ENCODE results near the gene HIVEP3. TPM values are rescaled to one million over a fixed set of nuclear protein-coding genes. Genes with fewer than 3 reads are reported as not detected.

The HIVEP3 gene
- total and polyA plus RNA-seq, 2 of the 13 experiments (the other 11 are each of a cell fraction or from before 2014, with no cell fraction given), result 0.05 TPM; not detected in 1

- no peaks in the 10 kb centered on the region for H3K36me3 ChIP-seq (replicated peaks in 1 of 2; ENCODE audit: control insufficient read depth in 1 of 2, insufficient read depth in 2 of 2, low read length in 2 of 2)
- ChIA-PET POLR2A (no interaction called here), CTCF (ENCODE audit: low intra/inter-chr PET ratio, low total read pairs) (no interaction called here)
- DNase-seq (ENCODE audit: low spot score) (no peak), FAIRE-seq (no peak), ATAC-seq (no peak)
- no peak overlapping the region for H2AFZ ChIP-seq (ENCODE audit: low read length)
- no peak overlapping the region for H3K27ac ChIP-seq (ENCODE audit: extremely low read length, insufficient read depth, low read length)
- intact Hi-C loops (cut with micrococcal nuclease; ENCODE audit: unreplicated experiment) (no loop called here), in situ Hi-C loops (cut with HindIII; ENCODE audit: extremely low pct_ligation_motif_present, low pct_unique_long_range_greater_than_20kb) (no loop called here)
- no peak overlapping the region for H3K4me3 ChIP-seq (replicated peaks in 1 of 3; ENCODE audit: insufficient read depth in 1 of 3, low read depth in 2 of 3, low read length in 3 of 3)
- no peaks in the 10 kb centered on the region for H3K4me1 ChIP-seq (ENCODE audit: insufficient read depth, low read length)
- H3K27me3 ChIP-seq (ENCODE audit: control insufficient read depth in 1 of 2, insufficient read depth in 2 of 2, low read length in 2 of 2), result peaks cover 1 to 9% of the 10 kb centered on the region in 2 experiments; a peak in 2 of 5 replicates
- H4K20me1 ChIP-seq (ENCODE audit: insufficient read depth, low read length), result no peaks in the 10 kb centered on the region
- no CpG with 5 or more reads among the region's 1 CpG for WGBS (ENCODE audit: low lambda C conversion rate)
- no TSS peak for BruUV-seq (replicated peaks)
- no peak for TF ChIP-seq DRAP1 (CRISPR knock-in tag; IDR thresholded peaks at IDR 0.05)
- TF ChIP-seq TBX3 (IDR thresholded peaks at IDR 0.05; ENCODE audit: borderline replicate concordance), result no peak
- TF ChIP-seq TMF1 (CRISPR knock-in tag; IDR thresholded peaks at IDR 0.05; ENCODE audit: low read depth), result no peak
- no peak for TF ChIP-seq SRSF9 (IDR thresholded peaks at IDR 0.05; ENCODE audit: borderline replicate concordance, insufficient read depth, low read depth, low read length, poor library complexity, severe bottlenecking)
- no peak for TF ChIP-seq PCBP1 (IDR thresholded peaks at IDR 0.05; ENCODE audit: borderline replicate concordance, low read depth, low read length)
- no peak for TF ChIP-seq ZNF253 (CRISPR knock-in tag; IDR thresholded peaks at IDR 0.05; ENCODE audit: borderline replicate concordance)
- TF ChIP-seq ZNF335 (CRISPR knock-in tag; IDR thresholded peaks at IDR 0.05), result no peak
- TF ChIP-seq SP2 (CRISPR knock-in tag; IDR thresholded peaks at IDR 0.05), result no peak
- no peak for TF ChIP-seq MAFK (conservative IDR thresholded peaks at IDR 0.05 in 1 of 2, IDR thresholded peaks at IDR 0.05 in 1 of 2; ENCODE audit: low read length in 2 of 2)
- TF ChIP-seq ZMAT5 (CRISPR knock-in tag; IDR thresholded peaks at IDR 0.05; ENCODE audit: borderline replicate concordance, low read depth), result no peak
- no peak for TF ChIP-seq HOXA5 (CRISPR knock-in tag; IDR thresholded peaks at IDR 0.05)
- TF ChIP-seq CCDC6 (CRISPR knock-in tag; IDR thresholded peaks at IDR 0.05), result no peak
- no peak for TF ChIP-seq AHR (CRISPR knock-in tag; IDR thresholded peaks at IDR 0.05)
- TF ChIP-seq KLF16 (CRISPR knock-in tag; IDR thresholded peaks at IDR 0.05), result no peak
- TF ChIP-seq RARG (CRISPR knock-in tag; IDR thresholded peaks at IDR 0.05; ENCODE audit: low read depth), result no peak
- no peak for TF ChIP-seq ATF1 (CRISPR knock-in tag; IDR thresholded peaks at IDR 0.05)
- TF ChIP-seq NPAS2 (CRISPR knock-in tag; IDR thresholded peaks at IDR 0.05; ENCODE audit: borderline replicate concordance), result no peak
- TF ChIP-seq, protein P1, sequence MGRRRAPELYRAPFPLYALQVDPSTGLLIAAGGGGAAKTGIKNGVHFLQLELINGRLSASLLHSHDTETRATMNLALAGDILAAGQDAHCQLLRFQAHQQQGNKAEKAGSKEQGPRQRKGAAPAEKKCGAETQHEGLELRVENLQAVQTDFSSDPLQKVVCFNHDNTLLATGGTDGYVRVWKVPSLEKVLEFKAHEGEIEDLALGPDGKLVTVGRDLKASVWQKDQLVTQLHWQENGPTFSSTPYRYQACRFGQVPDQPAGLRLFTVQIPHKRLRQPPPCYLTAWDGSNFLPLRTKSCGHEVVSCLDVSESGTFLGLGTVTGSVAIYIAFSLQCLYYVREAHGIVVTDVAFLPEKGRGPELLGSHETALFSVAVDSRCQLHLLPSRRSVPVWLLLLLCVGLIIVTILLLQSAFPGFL (CRISPR knock-in tag; IDR thresholded peaks at IDR 0.05), result no peak
- TF ChIP-seq ZNF530 (CRISPR knock-in tag; IDR thresholded peaks at IDR 0.05; ENCODE audit: low read depth), result no peak
- no peak for TF ChIP-seq GZF1 (CRISPR knock-in tag; IDR thresholded peaks at IDR 0.05)
- no peaks in the 10 kb centered on the region for H3K79me2 ChIP-seq (ENCODE audit: insufficient read depth, low read length)
- H3K9me3 ChIP-seq (ENCODE audit: low read length), result no peaks in the 10 kb centered on the region
- H3K4me2 ChIP-seq (ENCODE audit: low read depth, low read length), result no peak overlapping the region
- H3K9ac ChIP-seq (ENCODE audit: insufficient read depth, low read depth, low read length), result no peak overlapping the region
Measured at GRCh38 chr1:41679994-41680393, 238.7 kb downstream of the HIVEP3 start.

Measured in HepG2 (cell line).